ENCODE results near the gene CD3E.

CD3E gene

DNA sequence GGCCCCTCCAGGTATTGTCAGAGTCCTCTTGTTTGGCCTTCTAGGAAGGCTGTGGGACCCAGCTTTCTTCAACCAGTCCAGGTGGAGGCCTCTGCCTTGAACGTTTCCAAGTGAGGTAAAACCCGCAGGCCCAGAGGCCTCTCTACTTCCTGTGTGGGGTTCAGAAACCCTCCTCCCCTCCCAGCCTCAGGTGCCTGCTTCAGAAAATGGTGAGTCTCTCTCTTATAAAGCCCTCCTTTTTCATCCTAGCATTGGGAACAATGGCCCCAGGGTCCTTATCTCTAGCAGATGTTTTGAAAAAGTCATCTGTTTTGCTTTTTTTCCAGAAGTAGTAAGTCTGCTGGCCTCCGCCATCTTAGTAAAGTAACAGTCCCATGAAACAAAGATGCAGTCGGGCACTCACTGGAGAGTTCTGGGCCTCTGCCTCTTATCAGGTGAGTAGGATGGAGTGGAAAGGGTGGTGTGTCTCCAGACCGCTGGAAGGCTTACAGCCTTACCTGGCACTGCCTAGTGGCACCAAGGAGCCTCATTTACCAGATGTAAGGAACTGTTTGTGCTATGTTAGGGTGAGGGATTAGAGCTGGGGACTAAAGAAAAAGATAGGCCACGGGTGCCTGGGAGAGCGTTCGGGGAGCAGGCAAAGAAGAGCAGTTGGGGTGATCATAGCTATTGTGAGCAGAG is at the start of gene CD3E:
Gene CD3E, plus strand, starts transcription at position 163 of the 681 bp plus-strand sequence. Its CDS starts 223 bp downstream, at position 386.
- DNase-seq (ENCODE audit: low spot score), result no peak

DNA sequence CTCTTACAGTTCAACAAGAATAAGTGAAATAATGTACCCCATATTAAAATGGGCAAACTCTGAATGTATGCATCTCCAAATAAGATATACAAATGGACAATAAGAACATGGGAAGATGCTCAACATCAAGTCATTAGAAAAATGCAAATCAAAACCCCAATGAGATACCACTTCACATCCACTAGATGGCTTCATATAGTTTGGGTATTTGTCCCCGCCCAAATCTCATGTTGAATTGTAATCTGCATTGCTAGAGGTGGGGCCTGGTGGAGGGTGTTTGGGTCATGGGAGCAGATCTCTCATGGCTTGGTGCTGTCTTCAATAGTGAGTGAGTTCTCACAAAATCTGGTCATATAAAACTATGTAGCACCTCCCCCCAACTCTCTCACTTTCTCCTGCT is 46.1 kb upstream of the CD3E start:
- DNase-seq (ENCODE audit: low spot score), result no peak

- DNase-seq (ENCODE audit: low spot score), result no peak
These were observed 45.4 kb upstream of the CD3E start for GRCh38 chr11:118259138-118259537.

DNA sequence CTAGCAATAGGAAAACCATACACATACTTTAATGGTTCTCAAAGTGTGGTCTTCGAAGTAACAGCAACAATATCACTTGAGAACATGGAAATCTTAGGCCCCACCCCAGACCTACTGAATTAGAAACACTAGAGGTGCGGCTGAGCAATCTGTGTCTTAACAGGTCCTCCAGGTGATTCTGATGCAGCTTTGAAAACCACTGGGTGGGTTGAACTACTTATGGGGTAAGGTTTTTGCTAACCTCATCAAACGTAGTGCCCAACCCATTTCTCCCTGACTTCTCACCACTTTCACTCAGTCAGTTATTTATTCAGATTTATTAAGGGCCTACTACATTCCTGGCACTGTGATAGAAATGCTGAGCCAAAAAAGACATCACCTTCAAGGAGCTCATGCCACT is 44.2 kb upstream of the CD3E start:
- DNase-seq (ENCODE audit: low spot score), result no peak

DNA sequence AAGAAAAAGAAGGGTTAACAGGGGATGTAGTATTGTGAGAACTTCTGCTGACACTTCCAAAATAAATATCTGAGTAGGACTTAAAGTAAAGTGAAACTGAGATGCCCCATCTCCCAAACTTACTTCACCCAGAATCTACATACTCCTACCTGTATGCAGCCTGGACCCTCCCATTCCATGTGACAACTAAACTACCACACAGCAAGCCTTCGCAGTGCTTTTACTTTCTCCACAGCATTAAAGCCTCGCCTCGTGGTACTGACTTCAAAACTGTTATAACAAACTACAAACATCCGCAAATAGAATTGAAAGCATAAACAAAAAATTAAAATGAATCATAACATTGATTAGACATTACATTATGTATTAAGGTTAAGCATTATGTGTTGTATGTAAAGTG is 41.4 kb upstream of the CD3E start:
- no peak for DNase-seq (ENCODE audit: low spot score)

DNA sequence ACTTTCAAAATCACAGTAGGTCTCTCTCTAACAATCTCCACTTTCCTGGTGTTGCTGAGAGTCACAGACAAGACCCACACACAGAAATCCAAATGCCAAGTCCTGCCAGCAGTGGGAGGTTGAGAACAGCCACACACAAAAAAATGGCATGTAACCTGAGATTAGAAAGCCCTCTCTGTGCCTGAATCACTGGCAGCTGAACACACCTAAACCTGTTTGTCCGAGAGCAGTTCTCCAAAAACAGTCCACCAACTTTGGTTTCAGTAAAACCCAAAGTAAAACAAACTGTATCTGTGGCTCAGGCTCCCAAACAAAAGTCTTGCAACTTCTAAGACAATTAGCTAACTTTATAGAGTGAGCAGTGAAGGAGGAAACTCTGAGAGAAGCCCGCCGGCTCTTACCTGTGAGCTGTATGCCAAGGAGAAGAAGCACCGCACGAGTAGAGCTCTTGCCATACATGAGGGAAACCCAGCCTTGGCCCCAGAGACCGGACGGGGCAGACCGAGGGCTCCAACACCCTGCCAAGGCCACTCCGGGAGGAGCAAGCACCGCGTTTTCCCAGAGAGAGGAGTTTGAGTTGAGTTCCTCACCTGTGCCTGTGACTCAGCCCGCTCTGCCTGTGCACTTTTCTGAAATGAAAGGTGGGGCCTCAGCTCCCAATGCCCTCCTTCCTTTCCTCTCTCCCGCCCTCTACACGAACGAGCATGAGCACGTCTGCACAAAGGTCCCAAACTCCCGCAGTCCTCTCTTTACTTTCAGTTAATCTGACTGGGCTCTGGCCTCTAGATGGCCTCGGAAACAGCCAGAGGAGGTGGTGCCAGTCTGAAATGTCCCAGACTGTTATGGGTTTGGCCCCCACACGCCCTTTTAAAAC is 40.6 kb upstream of the CD3E start, which contains the start of gene MPZL2:
Gene MPZL2, minus strand, starts transcription at position 603 of the 874 bp plus-strand sequence. Its CDS starts 144 bp downstream, at position 459.
- DNase-seq (ENCODE audit: low spot score), result no peak

GRCh38 chr11:118264569-118265465 is 39.7 kb upstream of the CD3E start:
- no peak for DNase-seq (ENCODE audit: low spot score)

DNA sequence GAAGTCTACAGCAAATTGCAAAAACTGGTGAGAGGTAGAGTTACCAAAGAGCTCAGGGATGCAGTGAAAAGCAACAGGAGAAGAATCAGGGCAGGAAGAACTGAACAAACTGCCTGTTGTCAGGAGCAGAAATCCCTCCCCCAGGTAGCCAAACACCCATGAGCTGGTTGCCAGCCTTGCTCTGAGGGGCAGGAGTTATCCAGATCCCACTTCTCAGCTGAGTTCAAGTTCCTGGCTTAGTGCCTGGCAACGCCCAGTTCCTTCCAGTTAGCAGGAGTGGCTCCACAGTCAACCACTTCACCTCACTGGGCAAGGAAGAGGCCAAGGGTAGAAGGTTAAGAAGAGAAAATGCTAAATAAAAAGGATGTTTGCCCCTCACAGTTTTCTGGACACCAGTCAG is 38.6 kb upstream of the CD3E start:
- DNase-seq (ENCODE audit: low spot score), result no peak

GRCh38 chr11:118267486-118267885 is 37.0 kb upstream of the CD3E start:
- no peak for DNase-seq (ENCODE audit: low spot score)

DNA sequence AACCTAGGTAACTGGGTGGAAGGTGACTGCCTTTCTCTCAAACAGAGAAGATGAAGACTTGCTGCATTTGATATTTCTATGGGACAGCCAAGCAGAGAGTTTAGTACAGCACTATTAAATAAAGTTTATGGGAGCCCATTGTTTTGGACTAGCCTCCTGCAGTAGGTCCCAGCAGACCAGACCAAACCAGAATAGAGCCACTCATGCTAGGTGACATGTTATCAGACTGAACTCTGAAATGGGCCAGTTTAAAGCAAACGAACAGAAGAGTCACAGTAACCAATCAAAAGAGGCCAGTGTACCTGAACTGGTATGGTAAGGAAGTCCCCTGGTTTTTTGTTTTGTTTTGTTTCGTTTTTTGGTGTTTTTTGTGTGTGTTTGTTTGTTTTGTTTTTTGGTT is 32.5 kb upstream of the CD3E start:
- no peak for DNase-seq (ENCODE audit: low spot score)

- no peak for DNase-seq (ENCODE audit: low spot score)
These were observed 30.3 kb upstream of the CD3E start for GRCh38 chr11:118274186-118274585.

DNA sequence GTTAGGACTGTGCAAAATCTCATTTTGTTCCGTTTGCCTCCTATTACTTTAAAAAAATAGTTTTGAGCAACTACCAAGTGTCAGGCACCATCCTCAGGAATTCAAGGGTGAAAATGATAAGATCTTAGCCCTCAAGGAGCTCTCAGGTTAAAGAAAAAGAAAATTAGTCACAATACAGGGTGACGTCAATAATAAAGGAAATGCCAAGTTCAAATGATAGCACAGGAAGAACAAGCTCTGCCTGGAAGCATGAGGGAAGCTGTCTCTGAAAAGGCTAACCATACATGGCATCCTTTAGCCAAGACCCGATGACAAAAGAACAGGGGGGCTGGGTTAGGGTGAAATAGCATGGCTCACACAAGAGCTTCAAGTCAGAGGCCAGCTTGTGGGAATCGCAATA is 29.4 kb upstream of the CD3E start:
- no peak for DNase-seq (ENCODE audit: low spot score)

DNA sequence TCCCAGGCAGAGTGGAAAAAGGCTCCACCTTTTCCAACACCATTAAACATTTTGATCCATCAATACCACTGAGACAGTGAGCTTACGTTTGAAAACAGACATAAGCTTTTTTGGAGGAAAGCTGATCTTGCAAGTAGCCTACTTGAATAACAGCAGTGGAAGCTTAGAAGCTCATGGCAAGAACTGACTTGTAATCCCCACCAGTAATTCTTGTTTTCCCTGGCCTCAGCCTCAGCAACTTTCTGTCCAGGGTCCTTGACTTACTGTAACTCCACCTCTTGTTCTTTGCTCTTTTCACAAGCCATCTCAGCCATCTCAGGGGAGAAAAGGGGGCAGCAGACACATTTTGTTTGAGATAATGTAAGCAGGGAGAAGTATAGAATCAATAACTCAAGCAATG is 28.1 kb upstream of the CD3E start:
- DNase-seq (ENCODE audit: low spot score), result no peak

DNA sequence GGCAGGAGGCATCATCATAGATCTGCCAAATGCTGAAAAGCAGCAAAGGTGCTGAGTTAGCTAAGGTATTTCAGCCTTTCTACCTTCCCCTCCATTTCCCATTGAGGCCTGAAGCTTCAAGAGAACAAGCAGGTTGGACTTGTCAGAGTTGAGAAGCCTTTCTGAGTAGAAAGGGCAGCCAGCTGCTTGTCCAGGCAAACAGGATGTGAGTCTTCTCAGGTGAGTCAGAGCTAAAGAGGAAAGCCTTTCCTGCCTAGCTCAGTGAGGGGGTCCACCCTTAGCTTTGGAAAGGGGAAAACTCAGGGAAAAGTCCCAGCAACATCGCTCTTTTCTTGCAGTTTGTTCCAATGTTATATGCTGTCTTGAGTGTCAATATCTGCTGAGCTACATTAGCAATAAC is 27.2 kb upstream of the CD3E start:
- DNase-seq (ENCODE audit: low spot score), result no peak

DNA sequence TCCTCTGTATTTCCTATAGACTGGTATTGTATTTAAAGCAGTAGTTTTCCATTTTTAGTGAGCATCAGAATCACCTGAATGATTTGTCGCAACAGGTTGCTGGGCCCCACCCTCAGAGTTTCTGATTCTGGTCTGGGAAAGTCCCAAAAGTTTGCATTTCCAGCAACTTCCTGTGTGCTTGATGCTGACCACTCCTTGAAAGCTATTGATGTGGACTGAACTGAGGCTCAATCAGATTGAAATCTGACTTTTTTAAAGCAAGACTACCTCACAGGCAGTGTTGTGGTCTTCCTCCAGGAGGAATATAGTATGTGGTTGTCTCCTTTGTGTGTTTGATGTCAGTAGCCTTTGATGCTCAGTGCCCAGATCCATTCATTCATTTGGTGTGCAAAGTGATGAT is 23.2 kb upstream of the CD3E start:
- DNase-seq (ENCODE audit: low spot score), result no peak

GRCh38 chr11:118282606-118283005 is 21.9 kb upstream of the CD3E start:
- no peak for DNase-seq (ENCODE audit: low spot score)

DNA sequence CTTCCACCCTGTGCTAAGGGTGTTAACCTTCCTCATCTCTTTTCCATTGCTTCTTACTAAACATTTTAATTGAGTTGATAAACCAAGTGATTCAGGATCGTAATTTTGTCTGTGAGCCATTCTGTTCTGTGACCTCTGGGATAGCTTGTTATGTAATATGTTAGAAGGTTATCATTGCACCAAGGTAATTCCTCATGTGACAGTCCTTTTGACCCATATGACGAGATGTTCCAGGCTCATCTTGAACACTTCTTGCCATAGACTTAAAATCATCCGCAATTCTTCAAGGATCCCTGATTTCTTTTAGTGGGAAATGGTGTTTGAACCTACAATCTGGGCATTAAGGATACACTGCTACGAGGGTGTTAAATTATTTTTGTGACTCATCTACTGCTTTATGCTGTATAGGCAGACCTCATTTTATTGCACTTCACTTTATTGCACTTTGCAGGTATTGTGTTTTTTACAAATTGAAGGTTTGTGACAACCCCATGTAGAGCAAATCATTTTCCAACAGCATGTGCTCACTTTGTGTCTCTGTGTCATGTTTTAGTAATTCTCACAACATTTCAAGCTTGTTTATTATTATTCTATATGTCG is 21.4 kb upstream of the CD3E start:
- DNase-seq (ENCODE audit: low spot score), result no peak

- no peak for DNase-seq (ENCODE audit: low spot score)
These were observed 20.7 kb upstream of the CD3E start for GRCh38 chr11:118283756-118284350.

DNA sequence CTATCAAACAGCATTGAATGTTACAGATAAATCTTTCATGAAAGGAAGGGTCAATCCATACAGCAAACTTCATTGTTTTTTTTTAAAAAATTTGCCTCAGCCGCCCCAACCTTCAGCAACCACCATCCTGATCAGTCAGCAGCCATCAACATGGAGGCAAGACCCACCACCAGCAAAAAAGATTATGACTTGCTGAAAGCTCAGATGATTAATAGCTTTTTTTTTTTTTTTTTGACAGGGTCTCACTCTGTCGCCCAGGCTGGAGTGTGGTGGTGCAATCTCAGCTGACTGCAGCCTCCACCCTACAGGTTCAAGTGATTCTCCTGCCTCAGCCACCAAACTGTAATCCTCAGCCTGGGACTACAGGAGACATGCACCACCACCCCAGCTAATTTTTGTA is 18.0 kb upstream of the CD3E start:
- no peak for DNase-seq (ENCODE audit: low spot score)

DNA sequence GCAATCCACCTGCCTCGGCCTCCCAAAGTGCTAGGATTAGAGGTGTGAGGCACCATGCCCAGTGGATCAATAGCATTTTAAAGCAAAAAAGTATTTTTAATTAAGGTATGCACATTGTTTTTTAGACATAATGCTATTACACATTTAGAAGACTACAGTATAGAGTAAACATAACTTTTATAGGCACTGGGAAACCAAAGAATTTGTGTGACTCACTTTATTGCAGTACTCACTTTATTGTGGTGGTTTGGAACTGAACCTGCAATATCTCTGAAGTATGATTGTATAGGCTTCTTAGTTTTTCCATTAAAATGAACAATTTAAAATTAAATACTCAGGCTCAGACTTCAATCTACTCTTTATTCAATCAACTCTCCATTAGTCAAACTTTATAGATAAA is 17.5 kb upstream of the CD3E start:
- no peak for DNase-seq (ENCODE audit: low spot score)

GRCh38 chr11:118289401-118289800 is 15.1 kb upstream of the CD3E start:
- no peak for DNase-seq (ENCODE audit: low spot score)

DNA sequence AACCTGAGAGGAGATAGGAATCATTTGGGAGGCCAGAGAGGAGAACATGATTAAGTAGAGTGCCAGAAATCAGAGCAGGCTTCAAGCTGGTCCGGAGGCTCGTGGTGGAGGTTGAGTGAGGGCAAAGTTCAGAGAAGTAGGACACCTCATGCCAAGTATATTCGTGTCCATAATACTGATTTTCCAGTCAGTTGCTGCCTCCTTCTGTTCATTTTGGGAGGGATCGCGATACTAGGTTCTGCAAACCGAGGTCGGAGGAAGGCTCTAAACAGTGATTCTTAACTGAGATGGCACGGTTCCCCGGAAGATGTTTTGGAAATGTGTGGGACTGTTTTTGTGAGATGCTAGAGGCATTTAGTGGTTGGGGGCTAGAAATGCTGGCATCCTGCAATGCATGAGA is 13.6 kb upstream of the CD3E start:
- peak; percentile 18 for DNase-seq (ENCODE audit: low spot score)

All from globus pallidus (tissue), 1 donor.